GM12875 (cell line): ENCODE results near the gene CISD3.

ENCODE experiments used
- H3K4me3 ChIP-seq: one replicate; pipeline ENCODE4 v1.5.1; 2011; ENCODE audit warnings: low read depth, low read length, control low read depth
- CTCF ChIP-seq: IDR thresholded peaks from 2 replicates; pipeline ENCODE4 v1.5.1; 2011; ENCODE audit warnings: low read depth, mild to moderate bottlenecking, control low read depth, inconsistent platforms, low read length, moderate library complexity, borderline replicate concordance; ENCODE audit not compliant: insufficient read depth

The CISD3 gene

GRCh38 chr17:38741921-38742410 lies 11.8 kb downstream of the CISD3 start:
- TF ChIP-seq CTCF: no peak
- no peak overlapping the region for H3K4me3 ChIP-seq

GRCh38 chr17:38742411-38743308 lies 12.5 kb downstream of the CISD3 start:
- no peak overlapping the region for H3K4me3 ChIP-seq
- TF ChIP-seq CTCF: no peak

- TF ChIP-seq CTCF: no peak
- no peak overlapping the region for H3K4me3 ChIP-seq
Observed at GRCh38 chr17:38743556-38744171, 13.5 kb downstream of the CISD3 start.

GRCh38 chr17:38745545-38745944 lies 15.4 kb downstream of the CISD3 start:
- no peak for TF ChIP-seq CTCF
- no peak overlapping the region for H3K4me3 ChIP-seq

GRCh38 chr17:38746004-38746848 lies 16.1 kb downstream of the CISD3 start:
- no peak for TF ChIP-seq CTCF
- no peak overlapping the region for H3K4me3 ChIP-seq

GRCh38 chr17:38746849-38747462 lies 16.8 kb downstream of the CISD3 start:
- peak overlapping the region; percentile 61 for H3K4me3 ChIP-seq
- TF ChIP-seq CTCF: no peak
